B cell (primary cell): ENCODE measurements around the gene CCDC14. TPM values are rescaled to one million over a fixed set of nuclear protein-coding genes. Genes with fewer than 3 reads are reported as not detected.
"Not testable (repeated sequence)": the region's sequence is repeated elsewhere in the genome, so short reads cannot be mapped to it uniquely, and the experiment has no call there.

Experiments
- ATAC-seq: fragments of 200-7000 bp; cut with Tn5 transposase; one replicate; pipeline ENCODE4 v1.10.0; 2021; ENCODE audit warnings: low read depth, mild to moderate bottlenecking, moderate number of reproducible peaks, moderate library complexity
- CTCF ChIA-PET: fragments of 350-600 bp; sonication (Branson Sonifier 250); formaldehyde crosslinking; loops from one replicate; lab custom pipeline; 2021; ENCODE audit warnings: antibody characterized with exemption, inconsistent platforms; lab: Charles Lee
- POLR2A ChIA-PET: fragments of 350-600 bp; sonication (Branson Sonifier 250); formaldehyde crosslinking; loops from one replicate; lab custom pipeline; 2021; ENCODE audit warnings: antibody characterized with exemption; lab: Charles Lee
- DNase-seq: peaks from one replicate; pipeline ENCODE4 v3.0.0; 2013
- H2AFZ ChIP-seq: 2 replicates; pipeline ENCODE4 v1.6.1; 2012; ENCODE audit warnings: mild to moderate bottlenecking, low read depth, low read length; ENCODE audit not compliant: insufficient read depth, poor library complexity, severe bottlenecking
- H3K27ac ChIP-seq, 2 donors: 1 replicate in 1 of 2; 2 replicates in 1 of 2; pipeline ENCODE4 v1.5.1; 2012 to 2013; ENCODE audit warnings: low read length in 2 of 2, mild to moderate bottlenecking in 2 of 2, moderate library complexity in 1 of 2
- H3K27me3 ChIP-seq, 4 experiments: fragments of 200-600 bp in 1 of 4; sonication (generic) in 1 of 4; replicated peaks in 1 of 4; 1 replicate in 2 of 4; 2 replicates in 2 of 4; pipeline versions ENCODE4 v1.6.1 to v1.7.0; 2013 to 2016; ENCODE audit warnings: low read length in 3 of 4, mild to moderate bottlenecking in 2 of 4, mixed read lengths in 1 of 4, moderate library complexity in 1 of 4; ENCODE audit not compliant: insufficient read depth in 4 of 4, control insufficient read depth in 3 of 4; ENCODE audit errors: control extremely low read depth in 1 of 4
- H3K36me3 ChIP-seq, 2 experiments: replicated peaks in 1 of 2; 1 replicate in 1 of 2; 2 replicates in 1 of 2; pipeline versions ENCODE4 v1.6.1 to v1.7.1; 2013; ENCODE audit warnings: low read length in 1 of 2; ENCODE audit not compliant: insufficient read depth in 2 of 2, control insufficient read depth in 1 of 2; ENCODE audit errors: control extremely low read depth in 1 of 2, extremely low read depth in 1 of 2
- H3K4me1 ChIP-seq, 2 donors: fragments of 200-600 bp in 1 of 2; sonication (generic) in 1 of 2; 1 replicate in 1 of 2; 2 replicates in 1 of 2; pipeline versions ENCODE4 v1.5.1 to v1.6.1; 2013 to 2017; ENCODE audit warnings: low read length in 2 of 2; ENCODE audit not compliant: control insufficient read depth in 2 of 2, insufficient read depth in 2 of 2
- H3K4me2 ChIP-seq: replicated peaks from 2 replicates; pipeline ENCODE3; 2012; ENCODE audit warnings: mild to moderate bottlenecking, low read depth, low read length; ENCODE audit not compliant: poor library complexity, severe bottlenecking
- H3K4me3 ChIP-seq, 5 experiments: fragments of 200-600 bp in 1 of 5; sonication (generic) in 1 of 5; 1 replicate in 3 of 5; 2 replicates in 2 of 5; pipeline versions ENCODE4 v1.5.1 to v1.7.0; 2011 to 2016; ENCODE audit warnings: low read length in 4 of 5, mild to moderate bottlenecking in 4 of 5, low read depth in 2 of 5, control low read depth in 1 of 5, moderate library complexity in 1 of 5; ENCODE audit not compliant: insufficient read depth in 1 of 5; ENCODE audit errors: control extremely low read depth in 1 of 5, extremely low read depth in 1 of 5
- H3K79me2 ChIP-seq: fragments of 200-600 bp; sonication (generic); one replicate; pipeline ENCODE4 v1.6.0; 2016; ENCODE audit warnings: low read length; ENCODE audit not compliant: control insufficient read depth, insufficient read depth
- H3K9ac ChIP-seq: fragments of 200-600 bp; sonication (generic); 2 replicates; pipeline ENCODE4 v1.6.1; 2017; ENCODE audit warnings: mild to moderate bottlenecking, low read length, moderate library complexity
- H3K9me3 ChIP-seq, 3 donors: one replicate each; pipeline versions ENCODE4 v1.6.1 to v1.7.1; 2013; ENCODE audit warnings: low read length in 2 of 3; ENCODE audit not compliant: control insufficient read depth in 2 of 3, insufficient read depth in 1 of 3; ENCODE audit errors: control extremely low read depth in 1 of 3
- H4K20me1 ChIP-seq: 2 replicates; pipeline ENCODE4 v1.6.0; 2012; ENCODE audit warnings: mild to moderate bottlenecking, low read length; ENCODE audit not compliant: insufficient read depth, control insufficient read depth, poor library complexity, severe bottlenecking
- H3K27ac Mint-ChIP-seq: one replicate; pipeline ENCODE4 v1.8.0; 2021; ENCODE audit warnings: mixed read lengths
- H3K27me3 Mint-ChIP-seq: one replicate; pipeline ENCODE4 v1.8.0; 2021; ENCODE audit warnings: mixed read lengths
- H3K4me1 Mint-ChIP-seq: one replicate; pipeline ENCODE4 v1.8.0; 2021; ENCODE audit warnings: mixed read lengths
- H3K4me3 Mint-ChIP-seq: one replicate; pipeline ENCODE4 v1.8.0; 2021; ENCODE audit warnings: mixed read lengths
- H3K9me3 Mint-ChIP-seq: one replicate; pipeline ENCODE4 v1.8.0; 2022; ENCODE audit warnings: mixed read lengths; ENCODE audit not compliant: insufficient read depth
- EZH2 ChIP-seq: IDR thresholded peaks from 2 replicates; pipeline ENCODE4 v1.6.1; 2012; ENCODE audit warnings: borderline replicate concordance, low read depth, mild to moderate bottlenecking, moderate library complexity, low read length; ENCODE audit not compliant: insufficient read depth, poor library complexity, severe bottlenecking
- WGBS: methylation state at CpG from one replicate; pipeline ENCODE4 v1.1.5; 2013; ENCODE audit warnings: missing lambda C conversion rate; ENCODE audit not compliant: insufficient coverage; 5-methylcytosine and 5-hydroxymethylcytosine counted together
- intact Hi-C: fragments of 100-400 bp; cut with micrococcal nuclease; formaldehyde crosslinking; loops from one replicate; pipeline ENCODE4 v1.10.0; 2022
- polyA plus RNA-seq: library from polyadenylated mRNA; depleted of rRNA; stranded (reverse); fragments of >200 nt; gene quantifications from 2 replicates; pipeline ENCODE4 v1.2.3, GENCODE V29; 2012
- total RNA-seq, 2 donors: library from RNA; stranded (reverse); fragments of 120-200 nt in 1 of 2; gene quantifications; 1 replicate in 1 of 2; 2 replicates in 1 of 2; pipeline versions ENCODE4 v1.2.3 to v1.2.4, GENCODE V29; 2013 to 2022
- TF ChIP-seq, protein P1 (sequence below): fragments of 200-600 bp; IDR thresholded peaks from one replicate; pipeline ENCODE4 v1.8.0; 2022; ENCODE audit warnings: antibody characterized with exemption, mild to moderate bottlenecking

The CCDC14 gene
- total and polyA plus RNA-seq, 2 donors (not counting 1 experiment from before 2014, with no cell fraction given) = 35.3 to 54.2 TPM

DNA sequence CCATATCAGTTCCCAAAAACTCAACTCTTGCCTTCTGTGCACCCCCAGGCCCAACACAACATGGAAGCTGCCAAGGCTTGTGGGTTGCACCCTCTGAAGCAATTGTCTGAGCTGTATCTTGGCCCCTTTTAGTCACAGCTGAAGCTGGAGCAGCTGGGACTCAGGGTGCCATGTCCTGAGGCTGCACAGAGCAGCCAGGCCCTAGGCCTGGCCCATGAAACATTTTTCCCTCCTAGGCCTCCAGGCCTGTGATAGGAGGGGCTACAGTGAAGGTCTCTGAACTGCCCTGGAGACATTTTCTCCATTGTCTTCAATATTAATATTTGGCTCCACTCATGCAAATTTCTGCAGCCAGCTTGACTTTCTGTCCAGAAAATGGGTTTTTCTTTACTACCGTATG is 68.8 kb downstream of the CCDC14 start:
- Mint-ChIP-seq H3K27me3 (peaks cover 8% of the 10 kb centered on the region), H3K4me3 (no peak overlapping the region), H3K9me3 (peaks cover 2% of the 10 kb centered on the region), H3K27ac (no peak overlapping the region), H3K4me1 (peaks cover 2% of the 10 kb centered on the region)
- H3K4me1 ChIP-seq = no peaks in the 10 kb centered on the region
- DNase-seq = no peak
- H3K27ac ChIP-seq = no peak overlapping the region
- ATAC-seq = no peak
- no peak overlapping the region for H2AFZ ChIP-seq
- ChIA-PET CTCF (no interaction called here), POLR2A (no interaction called here)
- H4K20me1 ChIP-seq = no peaks in the 10 kb centered on the region
- no peak for TF ChIP-seq EZH2
- TF ChIP-seq, protein P1, sequence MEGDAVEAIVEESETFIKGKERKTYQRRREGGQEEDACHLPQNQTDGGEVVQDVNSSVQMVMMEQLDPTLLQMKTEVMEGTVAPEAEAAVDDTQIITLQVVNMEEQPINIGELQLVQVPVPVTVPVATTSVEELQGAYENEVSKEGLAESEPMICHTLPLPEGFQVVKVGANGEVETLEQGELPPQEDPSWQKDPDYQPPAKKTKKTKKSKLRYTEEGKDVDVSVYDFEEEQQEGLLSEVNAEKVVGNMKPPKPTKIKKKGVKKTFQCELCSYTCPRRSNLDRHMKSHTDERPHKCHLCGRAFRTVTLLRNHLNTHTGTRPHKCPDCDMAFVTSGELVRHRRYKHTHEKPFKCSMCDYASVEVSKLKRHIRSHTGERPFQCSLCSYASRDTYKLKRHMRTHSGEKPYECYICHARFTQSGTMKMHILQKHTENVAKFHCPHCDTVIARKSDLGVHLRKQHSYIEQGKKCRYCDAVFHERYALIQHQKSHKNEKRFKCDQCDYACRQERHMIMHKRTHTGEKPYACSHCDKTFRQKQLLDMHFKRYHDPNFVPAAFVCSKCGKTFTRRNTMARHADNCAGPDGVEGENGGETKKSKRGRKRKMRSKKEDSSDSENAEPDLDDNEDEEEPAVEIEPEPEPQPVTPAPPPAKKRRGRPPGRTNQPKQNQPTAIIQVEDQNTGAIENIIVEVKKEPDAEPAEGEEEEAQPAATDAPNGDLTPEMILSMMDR = no peak
- H3K36me3 ChIP-seq = no peaks in the 10 kb centered on the region
- 63% methylated on average over 1 of the region's 1 CpG for WGBS
- H3K4me2 ChIP-seq = no peak overlapping the region
- intact Hi-C loops = no loop called here
- H3K27me3 ChIP-seq = peaks cover 0 to under 1% (median 0%) of the 10 kb centered on the region in 4 experiments
- H3K4me3 ChIP-seq = no peak overlapping the region
- peaks cover 1 to 19% (median 9%) of the 10 kb centered on the region in 3 donors for H3K9me3 ChIP-seq
- H3K9ac ChIP-seq = no peak overlapping the region
- H3K79me2 ChIP-seq = no peaks in the 10 kb centered on the region

DNA sequence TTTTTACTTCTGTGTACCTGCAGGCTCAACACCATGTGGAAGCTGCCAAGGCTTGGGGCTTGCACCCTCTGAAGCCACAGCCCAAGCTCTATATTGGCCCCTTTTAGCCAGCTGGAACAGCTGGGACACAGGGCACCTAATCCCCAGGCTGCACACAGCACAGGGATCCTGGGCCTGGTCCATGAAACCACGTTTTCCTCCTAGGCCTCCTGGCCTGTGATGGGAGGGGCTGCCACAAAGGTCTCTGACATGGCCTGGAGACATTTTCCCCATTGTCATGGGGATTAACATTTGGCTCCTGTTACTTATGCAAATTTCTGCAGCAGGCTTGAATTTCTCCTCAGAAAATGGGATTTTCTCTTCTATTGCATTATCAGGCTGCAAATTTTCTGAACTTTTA is 70.0 kb downstream of the CCDC14 start:
- H4K20me1 ChIP-seq, ATAC-seq, H3K27me3 ChIP-seq, H3K79me2 ChIP-seq, DNase-seq, H3K36me3 ChIP-seq, H3K9me3 Mint-ChIP-seq, H3K27ac ChIP-seq, H3K4me3 Mint-ChIP-seq, CTCF ChIA-PET, H3K27me3 Mint-ChIP-seq, H2AFZ ChIP-seq, H3K4me1 Mint-ChIP-seq, H3K4me1 ChIP-seq, H3K27ac Mint-ChIP-seq, POLR2A ChIA-PET, H3K4me2 ChIP-seq, intact Hi-C loops, H3K9ac ChIP-seq, H3K4me3 ChIP-seq: not testable (repeated sequence)
- 89% methylated on average over 1 of the region's 1 CpG for WGBS
- peaks cover 1 to 19% (median 9%) of the 10 kb centered on the region in 3 donors for H3K9me3 ChIP-seq

DNA sequence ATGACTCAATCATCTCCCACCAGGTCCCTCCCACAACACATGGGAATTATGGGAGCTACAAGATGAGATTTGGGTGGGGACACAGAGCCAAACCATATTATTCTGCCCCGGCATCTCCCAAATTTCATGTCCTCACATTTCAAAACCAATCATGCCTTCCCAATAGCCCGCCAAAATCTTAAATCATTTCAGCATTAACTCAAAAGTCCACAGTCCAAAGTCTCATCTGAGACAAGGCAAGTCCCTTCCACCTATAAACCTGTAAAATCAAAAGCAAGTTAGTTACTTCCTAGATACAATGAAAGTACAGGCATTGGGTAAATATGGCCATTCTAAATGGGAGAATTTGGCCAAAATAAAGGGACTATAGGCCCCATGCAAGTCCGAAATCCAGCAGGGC is 70.9 kb downstream of the CCDC14 start:
- H3K4me1 ChIP-seq, intact Hi-C loops: not testable (repeated sequence)

More for the DNA sequence above, 70.9 kb downstream of the CCDC14 start:
- CTCF ChIA-PET = interaction anchor here (0.6 kb wide), 1 partner anchor 1695 kb away, joined by 3 read pairs; no protein-coding TSS in a partner anchor
- H3K27me3 ChIP-seq, H3K4me1 Mint-ChIP-seq, POLR2A ChIA-PET, ATAC-seq, H3K27ac Mint-ChIP-seq, H3K27ac ChIP-seq, H3K36me3 ChIP-seq, H3K4me3 Mint-ChIP-seq, H3K9ac ChIP-seq, H3K4me2 ChIP-seq, H3K9me3 Mint-ChIP-seq, H4K20me1 ChIP-seq, DNase-seq, H3K79me2 ChIP-seq, H3K4me3 ChIP-seq, H2AFZ ChIP-seq: not testable (repeated sequence)
- H3K27me3 Mint-ChIP-seq = peaks cover 15% of the 10 kb centered on the region
- 100% methylated on average over 2 of the region's 3 CpGs for WGBS
- H3K9me3 ChIP-seq = peaks cover 1 to 19% (median 9%) of the 10 kb centered on the region in 3 donors
